H1 (cell line): ENCODE results near the gene ADIPOQ.
"Not testable (repeated sequence)": the region's sequence is repeated elsewhere in the genome, so short reads cannot be mapped to it uniquely, and the experiment has no call there.

Experiments used
- ATF2 ChIP-seq: IDR thresholded peaks from 2 replicates; pipeline ENCODE4 v1.6.1; 2012; ENCODE audit warnings: low read length, inconsistent platforms
- ATF3 ChIP-seq: IDR thresholded peaks from 2 replicates; pipeline ENCODE4 v1.6.1; 2011; ENCODE audit warnings: low read depth, mild to moderate bottlenecking, low read length; ENCODE audit not compliant: insufficient read depth
- CEBPB ChIP-seq: IDR thresholded peaks from 2 replicates; pipeline ENCODE4 v1.6.1; 2012; ENCODE audit warnings: low read depth, low read length
- CHD2 ChIP-seq: IDR thresholded peaks from 2 replicates; pipeline ENCODE4 v1.6.1; 2012; ENCODE audit warnings: low read length, improper control_type of control experiment
- CTCF ChIP-seq, 3 experiments: IDR thresholded peaks; 1 replicate in 2 of 3; 2 replicates in 1 of 3; pipeline versions ENCODE4 v1.5.1 to v1.6.1; 2011; ENCODE audit warnings: low read length in 3 of 3, mild to moderate bottlenecking in 3 of 3, inconsistent platforms in 2 of 3, low read depth in 1 of 3, moderate library complexity in 1 of 3; ENCODE audit not compliant: insufficient read depth in 1 of 3; ENCODE audit errors: control extremely low read depth in 1 of 3
- EZH2 ChIP-seq: fragments of 200-600 bp; sonication (generic); IDR thresholded peaks from 2 replicates; pipeline ENCODE4 v1.7.1; 2012; ENCODE audit warnings: low read depth, mild to moderate bottlenecking, moderate library complexity, low read length, inconsistent platforms; ENCODE audit not compliant: severe bottlenecking
- MAX ChIP-seq: IDR thresholded peaks from 2 replicates; pipeline ENCODE4 v1.6.1; 2012; ENCODE audit warnings: inconsistent platforms
- NRF1 ChIP-seq: IDR thresholded peaks from 2 replicates; pipeline ENCODE4 v1.6.1; 2011; ENCODE audit warnings: mild to moderate bottlenecking, low read depth, low read length, improper control_type of control experiment
- POLR2A ChIP-seq, 2 experiments: IDR thresholded peaks; 1 replicate in 1 of 2; 2 replicates in 1 of 2; pipeline ENCODE4 v1.6.1; 2011; ENCODE audit warnings: low read depth in 2 of 2, low read length in 2 of 2, mild to moderate bottlenecking in 2 of 2; ENCODE audit errors: control extremely low read depth in 1 of 2
- RFX5 ChIP-seq: IDR thresholded peaks from 2 replicates; pipeline ENCODE4 v1.6.1; 2011; ENCODE audit warnings: low read depth, low read length, improper control_type of control experiment, borderline replicate concordance
- SP1 ChIP-seq: IDR thresholded peaks from 2 replicates; pipeline ENCODE4 v1.6.1; 2011; ENCODE audit warnings: low read depth, low read length

- not testable (repeated sequence) for TF ChIP-seq CHD2; CTCF (IDR thresholded peaks at IDR 0.05; ENCODE audit: control extremely low read depth in 1 of 3, insufficient read depth in 1 of 3, low read depth in 1 of 3, low read length in 3 of 3); RFX5; MAX; ATF2; ATF3; SP1; POLR2A (IDR thresholded peaks at IDR 0.05; ENCODE audit: control extremely low read depth in 1 of 2, low read depth in 2 of 2, low read length in 2 of 2); CEBPB; NRF1; EZH2
Observed at GRCh38 chr3:186907075-186907474, 64.6 kb downstream of the ADIPOQ start.
